HG02938 (cell line): ENCODE measurements around the gene SMAD2.
A peak's percentile ranks its signal among the peaks of the same experiment; 100 is the strongest.

Experiments used
- ATAC-seq: cut with Tn5 transposase; IDR thresholded peaks from one replicate; pipeline ENCODE4 v1.9.1; 2021; ENCODE audit warnings: mild to moderate bottlenecking, moderate library complexity; ENCODE audit not compliant: unreplicated experiment

SMAD2 gene

DNA sequence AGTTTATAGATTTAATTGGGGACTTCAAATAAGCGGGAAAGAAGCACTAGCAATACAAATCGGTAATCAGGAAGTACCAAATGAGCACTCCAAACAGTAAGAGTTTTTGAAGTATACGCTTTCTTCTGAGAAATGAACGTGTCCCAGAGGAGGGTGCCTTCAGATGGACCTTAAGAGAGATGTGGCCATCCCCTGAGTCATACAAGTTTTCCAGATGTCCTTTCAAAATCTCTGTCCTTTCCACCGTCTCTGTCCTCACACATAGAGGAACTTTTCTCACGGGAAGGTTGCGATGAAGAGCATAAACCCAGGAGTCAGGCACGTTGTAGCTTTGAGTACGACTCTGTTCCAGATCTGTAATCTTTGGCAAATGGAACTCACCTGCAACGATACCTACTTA, 1.7 kb upstream of the SMAD2 start:
- no peak for ATAC-seq

DNA sequence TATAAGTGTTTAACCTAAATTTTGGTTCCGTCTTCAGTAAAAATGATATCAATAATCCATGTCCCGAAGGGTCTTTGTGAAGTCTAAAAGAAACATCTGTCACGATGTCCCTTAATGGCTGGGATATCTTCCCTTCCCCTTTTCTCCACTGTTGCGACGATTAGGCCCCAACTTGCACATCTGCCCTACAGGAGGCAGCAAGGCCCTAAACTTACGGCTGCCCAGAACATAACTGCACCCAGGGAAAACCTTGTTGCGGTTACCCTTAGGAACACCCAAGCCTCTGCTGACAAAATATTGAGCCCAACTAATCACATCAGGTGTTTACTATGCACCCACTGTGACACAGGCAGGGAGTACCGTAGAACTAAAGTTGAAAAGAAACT, 1.3 kb upstream of the SMAD2 start:
- ATAC-seq = no peak

DNA sequence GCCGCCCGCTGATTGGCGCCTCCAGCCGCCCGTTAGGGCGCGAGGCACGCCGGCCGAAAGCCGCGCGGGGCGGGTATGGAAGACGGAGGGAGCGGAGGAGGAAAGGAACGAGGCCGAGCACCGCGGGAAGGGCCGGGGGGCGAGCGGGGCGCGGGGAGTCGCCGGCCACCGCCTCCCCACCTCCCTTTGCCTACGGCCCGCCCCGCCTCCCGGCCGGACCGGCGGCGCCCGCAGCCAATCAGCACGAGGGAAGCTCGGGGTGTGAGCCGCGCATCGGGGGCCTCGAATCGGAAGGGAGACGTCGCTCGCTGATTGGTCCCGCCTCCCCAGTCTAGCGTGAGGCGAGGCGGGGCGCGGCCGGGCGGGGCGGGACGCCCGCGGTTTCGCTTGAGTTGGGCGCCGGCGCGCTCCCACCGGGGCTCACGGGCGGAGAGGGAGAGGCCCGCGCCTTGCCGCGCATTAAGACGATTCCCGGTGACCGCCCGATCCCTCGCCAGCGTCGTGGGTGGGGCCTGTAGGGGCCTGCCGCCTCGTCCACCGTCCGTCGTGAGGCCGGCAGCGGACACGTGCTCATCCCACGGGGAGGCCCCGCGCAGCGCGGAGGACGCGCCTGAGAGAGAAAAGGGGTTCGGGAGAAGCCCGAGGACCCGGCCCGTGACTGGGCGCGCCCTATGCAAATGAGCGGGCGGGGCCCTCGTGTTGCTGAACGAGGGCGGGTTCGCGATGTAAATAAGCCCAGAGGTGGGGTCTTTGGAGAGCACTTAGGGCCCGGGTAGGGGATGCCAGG, 665 bp upstream of the SMAD2 start:
- ATAC-seq = peak; percentile 86

DNA sequence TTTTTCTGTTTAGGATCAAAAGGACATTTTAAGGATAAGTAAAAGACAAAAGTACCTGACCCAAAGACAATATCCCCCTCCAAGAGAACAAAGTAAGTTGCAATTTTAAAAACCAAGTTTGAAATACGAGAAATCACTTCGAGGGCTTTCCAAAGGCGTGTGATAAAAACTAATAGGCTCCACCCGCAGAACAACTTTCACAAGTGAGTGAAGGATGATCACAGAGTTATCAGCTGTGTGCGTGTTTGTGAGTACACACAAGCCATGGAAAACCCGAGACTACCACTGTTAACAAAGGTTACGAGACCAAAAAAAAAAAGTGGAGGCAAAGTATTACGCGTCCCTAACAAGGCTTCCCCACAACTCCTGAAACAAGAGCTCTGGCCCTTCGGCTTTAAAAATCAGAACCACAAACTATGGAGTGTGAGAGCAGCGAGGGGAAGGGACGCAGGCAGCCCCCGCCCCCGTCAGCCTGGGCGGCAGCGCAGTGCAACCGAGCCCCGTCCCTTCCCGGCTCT, 719 bp downstream of the SMAD2 start:
- peak; percentile 5 for ATAC-seq

DNA sequence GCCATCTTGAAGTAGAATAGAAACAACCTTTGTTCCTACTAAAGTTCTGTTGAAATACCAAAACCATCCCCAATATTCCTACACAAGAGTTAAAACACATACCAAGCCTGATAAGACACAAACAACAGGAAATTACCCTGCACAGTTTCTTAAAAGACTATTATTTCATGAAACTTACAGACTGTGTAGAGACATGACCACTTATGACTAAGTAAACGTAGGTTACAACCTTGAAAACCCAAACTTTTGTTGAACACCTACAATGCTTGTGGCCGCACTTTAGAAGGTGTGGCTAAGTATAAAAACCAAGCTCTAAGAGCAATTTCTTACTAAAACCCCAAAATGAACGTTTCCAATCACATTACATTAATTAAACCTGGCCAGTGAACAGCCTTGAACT, 2.0 kb downstream of the SMAD2 start:
- no peak for ATAC-seq

DNA sequence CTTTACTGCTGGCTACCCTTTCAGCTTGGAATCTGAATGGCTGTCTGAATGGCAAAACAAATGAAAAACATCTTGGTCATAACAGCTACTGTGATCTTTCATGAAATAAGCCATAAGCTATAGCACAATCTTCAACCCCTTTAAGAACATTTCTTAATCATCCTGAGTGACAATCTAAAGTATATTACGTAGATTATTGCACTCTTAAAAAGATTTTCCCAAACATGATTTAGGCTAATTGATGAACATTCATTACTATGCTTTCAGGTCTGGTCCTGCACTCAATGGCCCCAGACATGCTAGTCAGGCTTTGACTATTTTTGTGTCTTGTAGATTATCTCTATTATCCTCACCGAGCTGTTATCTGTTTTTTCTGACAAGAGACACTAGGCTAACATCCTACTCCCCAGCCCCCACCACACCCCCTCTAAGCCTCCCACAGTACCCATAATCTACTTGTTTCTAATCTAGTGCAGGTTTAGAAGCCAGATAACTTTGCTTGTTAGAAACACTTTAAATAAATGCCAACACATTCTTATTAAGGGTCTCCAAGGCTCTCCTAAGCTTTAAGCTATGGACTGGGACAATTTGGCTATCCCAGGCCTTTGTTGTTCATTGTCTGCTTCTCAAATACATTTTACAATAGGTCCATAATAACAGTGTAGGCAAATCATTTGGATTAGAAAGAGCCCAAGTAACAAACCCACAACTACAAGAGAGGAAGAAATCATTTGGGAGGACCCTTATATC, 4.2 kb downstream of the SMAD2 start:
- no peak for ATAC-seq

DNA sequence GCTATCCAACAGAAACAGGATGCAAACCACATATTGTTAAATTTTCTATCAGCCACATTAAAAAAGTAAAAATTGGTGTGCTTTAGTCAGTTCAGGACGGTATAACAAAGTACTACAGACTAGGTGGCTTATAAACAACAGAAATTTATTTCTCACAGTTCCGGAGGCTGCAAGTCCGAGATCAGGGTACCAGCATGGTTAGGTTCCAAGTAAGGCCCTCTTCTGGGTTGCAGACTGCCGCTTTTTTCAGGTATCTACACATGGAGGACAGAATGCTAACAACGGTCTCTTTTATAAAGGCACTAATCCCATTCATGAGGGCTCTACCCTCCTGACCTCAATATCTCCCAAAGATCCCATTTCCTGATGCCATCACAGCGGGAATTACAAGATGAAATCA, 10.5 kb downstream of the SMAD2 start:
- no peak for ATAC-seq

DNA sequence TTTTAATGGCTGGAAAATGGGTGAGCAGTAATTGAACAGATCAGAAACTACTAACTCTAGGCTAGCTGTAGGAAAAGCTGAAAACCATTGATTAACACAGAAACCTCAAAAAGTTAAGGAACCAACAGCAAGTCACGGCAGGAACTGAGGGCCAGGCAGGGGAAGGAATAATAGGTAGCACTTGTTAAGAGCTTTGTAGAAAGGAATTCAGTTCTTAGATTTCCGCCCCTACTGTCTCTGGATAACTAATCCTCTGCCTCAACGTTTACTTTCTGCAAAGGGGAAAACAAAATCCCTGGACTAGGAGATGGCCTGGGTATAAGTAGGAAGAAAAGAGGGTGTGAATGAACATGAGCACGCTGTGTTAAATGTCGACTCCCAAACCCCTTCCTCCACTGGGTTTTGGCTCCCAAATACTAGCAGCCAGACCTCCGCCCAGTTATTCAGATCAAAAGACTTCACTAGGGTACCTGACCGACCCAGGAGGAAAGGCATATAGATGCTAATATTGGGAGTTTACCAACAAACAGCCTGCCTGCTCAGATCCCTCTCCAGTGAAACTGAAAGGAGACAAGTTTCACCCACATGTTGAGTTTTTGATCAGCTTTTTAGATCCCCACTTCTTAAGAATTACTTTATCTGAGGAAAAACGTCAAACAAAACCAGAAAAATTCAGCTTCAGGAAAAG, 12.4 kb downstream of the SMAD2 start:
- ATAC-seq = no peak

DNA sequence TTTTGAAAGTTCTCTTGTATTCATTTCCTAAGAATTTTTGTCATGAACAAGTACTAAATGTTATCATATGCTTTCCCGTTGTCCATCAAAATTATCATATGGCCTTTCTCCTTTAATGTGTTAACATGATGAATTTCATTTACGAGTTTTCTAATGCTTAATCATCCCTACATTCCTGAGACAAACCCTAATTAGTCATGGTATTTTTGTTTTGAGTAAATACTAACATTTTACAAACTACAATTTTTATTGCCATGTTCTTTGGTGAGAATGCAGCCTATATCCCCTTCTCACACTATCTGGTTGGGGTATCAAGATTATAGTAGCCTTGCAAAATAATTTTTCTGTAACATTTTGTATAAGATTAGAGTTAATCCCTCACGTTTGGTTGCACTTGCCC, 14.5 kb downstream of the SMAD2 start:
- no peak for ATAC-seq

DNA sequence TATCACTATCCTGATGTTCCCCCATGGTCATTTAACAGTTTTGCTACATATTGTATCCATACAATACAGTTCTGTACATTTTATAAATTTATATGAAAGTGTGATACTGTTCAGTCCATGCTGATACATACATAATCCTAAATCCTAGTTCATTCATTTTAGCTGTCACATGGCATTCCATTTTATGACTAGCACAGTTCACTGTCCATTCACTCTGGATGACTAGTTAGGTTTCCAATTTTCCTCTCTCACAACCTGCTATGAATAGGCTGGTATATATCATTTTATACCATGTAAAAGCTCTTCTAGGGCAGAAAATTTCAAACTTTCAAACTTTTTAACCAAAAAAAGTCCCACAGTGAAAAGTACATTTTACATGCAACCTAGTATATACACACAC, 15.2 kb downstream of the SMAD2 start:
- no peak for ATAC-seq

DNA sequence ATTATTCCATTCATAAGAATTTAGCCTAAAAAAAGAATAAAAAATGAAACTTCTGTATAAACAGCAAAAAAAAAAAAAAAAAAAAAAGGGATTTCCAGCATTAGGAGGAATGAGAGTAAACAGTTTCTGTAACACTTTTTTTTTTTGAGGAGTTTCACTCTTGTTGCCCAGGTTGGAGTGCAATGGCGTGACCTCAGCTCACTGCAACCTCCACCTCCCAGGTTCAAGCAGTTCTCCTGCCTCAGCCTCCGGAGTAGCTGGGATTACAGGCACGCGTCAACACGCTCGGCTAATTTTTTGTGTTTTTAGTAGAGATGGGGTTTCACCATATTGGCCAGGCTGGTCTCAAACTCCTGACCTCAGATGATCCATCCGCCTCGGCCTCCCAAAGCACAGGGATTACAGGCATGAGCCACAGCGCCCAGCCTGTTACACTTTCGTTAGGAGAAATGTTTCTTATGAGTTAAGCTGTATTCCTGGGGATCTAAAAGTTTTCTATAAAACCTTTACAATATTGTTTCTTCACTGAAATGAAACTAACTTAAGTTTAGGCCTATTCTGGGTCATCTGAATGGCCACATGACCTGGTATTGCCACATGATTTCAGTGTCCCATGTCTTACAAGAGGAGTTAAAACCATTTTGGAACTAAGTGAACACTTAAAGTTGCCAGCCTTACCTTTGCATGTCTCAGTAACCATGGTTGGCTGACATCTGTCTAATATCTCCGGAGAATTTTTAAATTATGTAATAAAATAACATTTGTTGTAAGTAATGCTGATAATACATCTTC, 17.5 kb downstream of the SMAD2 start:
- ATAC-seq = no peak

DNA sequence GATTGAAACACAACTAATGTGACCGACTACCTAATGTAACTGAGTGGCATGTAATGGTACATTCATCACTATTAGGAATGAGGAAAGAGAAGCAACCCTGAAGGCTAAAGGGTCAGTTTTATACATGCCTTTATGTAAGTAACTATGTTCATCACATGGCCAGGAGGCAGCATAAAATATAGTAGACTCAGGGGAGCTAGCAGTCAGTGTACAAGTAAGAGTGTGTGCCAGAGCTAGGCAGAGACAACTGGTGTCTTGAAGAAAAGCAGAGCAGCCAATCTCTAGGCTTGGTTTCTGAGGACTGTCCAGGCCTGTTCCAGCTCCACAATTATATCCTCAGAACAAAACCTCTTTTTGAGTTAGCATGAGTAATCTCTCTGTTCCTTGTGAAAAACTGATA, 18.1 kb downstream of the SMAD2 start:
- ATAC-seq = no peak

DNA sequence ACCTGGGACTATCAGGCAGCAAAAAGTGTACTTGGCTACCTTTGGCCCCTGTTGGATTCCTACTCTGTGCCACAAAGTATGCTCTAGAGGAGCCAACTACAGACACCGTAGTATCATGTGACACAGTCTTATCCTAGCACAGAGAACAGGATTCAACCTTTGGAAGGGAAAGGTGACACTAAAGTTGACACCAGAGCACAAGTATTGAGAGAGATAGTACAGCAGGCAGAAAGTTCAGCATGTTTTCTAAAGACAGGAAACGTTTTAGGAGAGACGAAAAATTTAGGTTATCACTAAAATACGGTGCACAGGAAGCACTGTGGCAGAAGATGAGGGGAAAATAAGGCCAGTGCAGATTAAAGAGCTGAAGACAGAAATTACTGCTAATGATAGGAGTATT, 18.6 kb downstream of the SMAD2 start:
- no peak for ATAC-seq

DNA sequence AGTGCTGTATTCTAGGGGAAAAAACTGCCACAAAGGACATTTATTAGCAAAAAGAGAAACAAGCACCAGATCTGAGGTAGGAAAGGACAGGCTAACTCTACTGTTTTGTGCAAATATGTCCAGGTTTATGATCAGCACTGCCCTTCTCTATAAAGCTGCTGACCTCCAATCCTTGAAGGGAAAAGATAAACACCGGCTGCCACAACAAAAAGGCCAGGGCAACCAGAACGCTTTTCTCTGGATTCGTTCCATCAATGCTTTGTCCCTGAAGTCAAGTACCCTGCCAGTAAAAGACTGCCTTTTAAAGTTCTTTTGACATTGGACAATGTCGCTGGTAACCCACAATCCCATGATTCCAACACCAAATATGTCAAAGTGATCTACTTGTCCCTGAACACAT, 21.0 kb downstream of the SMAD2 start:
- no peak for ATAC-seq

DNA sequence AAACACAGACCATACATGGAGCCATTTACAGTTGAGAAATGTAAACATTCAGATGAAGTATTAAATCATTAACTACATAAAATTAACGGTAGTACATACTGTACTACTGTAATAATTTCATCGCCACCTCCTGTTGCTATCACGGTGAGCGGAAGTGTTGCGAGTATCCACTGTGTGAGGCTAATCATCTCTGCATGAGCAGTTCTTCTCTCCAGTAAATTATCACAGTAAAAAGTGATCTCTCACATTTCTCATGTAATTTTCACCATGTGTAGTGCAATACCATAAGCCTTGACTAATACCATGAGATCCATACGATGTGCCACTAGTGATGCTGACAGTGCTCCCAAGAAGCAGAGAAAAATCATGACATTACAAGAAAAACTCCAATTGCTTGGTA, 21.9 kb downstream of the SMAD2 start:
- no peak for ATAC-seq

DNA sequence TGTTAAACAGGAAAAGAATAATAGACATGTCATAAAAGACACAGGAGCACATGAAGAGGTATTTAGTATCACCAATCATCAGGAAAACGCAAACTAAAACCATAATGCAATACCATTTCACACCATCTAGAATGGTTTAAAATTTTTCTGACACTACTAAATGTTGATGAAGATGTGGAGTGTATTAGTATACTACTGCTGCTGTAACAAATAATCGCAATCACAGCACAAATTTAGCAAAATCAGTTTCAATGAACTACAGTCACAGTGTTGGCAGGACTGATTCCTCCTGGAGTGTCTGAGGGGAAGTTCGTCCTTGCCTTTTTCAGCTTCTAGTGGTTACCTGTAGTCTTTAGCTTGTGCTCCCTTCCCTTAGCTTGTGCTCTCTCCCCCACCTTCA, 24.1 kb downstream of the SMAD2 start:
- no peak for ATAC-seq

DNA sequence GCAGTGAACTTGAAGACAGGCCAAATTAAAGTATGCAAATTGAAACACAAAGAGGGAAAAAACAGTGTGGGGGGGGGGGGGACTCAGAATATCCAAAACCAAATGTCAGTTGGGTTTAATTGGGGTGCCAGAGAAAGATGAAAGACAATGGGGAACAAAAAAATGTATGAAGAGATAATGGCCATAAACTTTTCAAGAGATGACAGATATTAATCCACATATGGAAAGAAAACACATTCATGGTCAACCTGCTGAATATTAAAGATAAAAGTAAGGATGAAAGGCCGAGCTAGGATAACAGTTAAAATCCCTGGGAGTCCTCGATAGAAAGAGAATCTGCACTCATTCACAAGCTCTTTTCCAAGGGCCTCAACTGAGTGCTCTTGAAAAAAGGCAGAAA, 26.6 kb downstream of the SMAD2 start:
- ATAC-seq = no peak

DNA sequence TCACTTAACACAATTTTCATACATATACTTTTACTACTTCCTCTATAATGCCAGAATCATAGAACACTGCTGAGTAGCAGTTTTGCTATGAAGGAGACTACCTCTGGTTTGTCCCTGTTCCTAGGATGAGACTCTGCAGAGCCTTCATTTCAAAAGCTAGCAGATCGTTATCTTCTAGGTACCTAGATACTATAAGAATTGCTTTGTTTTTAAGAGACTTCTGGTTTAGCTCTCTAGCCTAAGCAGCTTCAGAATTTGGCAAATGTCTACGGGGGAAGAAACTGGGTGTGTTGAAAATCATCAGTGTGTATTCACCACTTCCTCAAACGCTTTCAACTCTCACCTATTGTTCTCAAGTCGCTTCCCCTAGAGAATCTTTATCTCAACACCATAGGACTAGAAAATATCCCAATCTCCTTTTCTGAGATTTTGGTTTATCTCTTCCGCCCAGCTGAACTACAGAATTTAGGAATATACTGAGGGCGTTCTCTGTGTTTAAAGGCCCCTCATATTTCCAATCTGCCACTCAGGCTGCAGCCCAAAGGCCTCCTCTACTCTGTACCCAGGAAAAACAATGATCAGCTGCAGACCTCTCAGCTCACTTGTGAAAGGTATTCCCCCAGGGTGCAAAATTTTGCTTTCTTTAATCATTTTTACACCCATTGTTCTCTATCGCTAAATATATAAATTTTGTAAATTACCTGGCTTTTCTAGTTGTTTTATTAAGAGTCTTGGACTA, 28.7 kb downstream of the SMAD2 start:
- peak; percentile 93 for ATAC-seq

DNA sequence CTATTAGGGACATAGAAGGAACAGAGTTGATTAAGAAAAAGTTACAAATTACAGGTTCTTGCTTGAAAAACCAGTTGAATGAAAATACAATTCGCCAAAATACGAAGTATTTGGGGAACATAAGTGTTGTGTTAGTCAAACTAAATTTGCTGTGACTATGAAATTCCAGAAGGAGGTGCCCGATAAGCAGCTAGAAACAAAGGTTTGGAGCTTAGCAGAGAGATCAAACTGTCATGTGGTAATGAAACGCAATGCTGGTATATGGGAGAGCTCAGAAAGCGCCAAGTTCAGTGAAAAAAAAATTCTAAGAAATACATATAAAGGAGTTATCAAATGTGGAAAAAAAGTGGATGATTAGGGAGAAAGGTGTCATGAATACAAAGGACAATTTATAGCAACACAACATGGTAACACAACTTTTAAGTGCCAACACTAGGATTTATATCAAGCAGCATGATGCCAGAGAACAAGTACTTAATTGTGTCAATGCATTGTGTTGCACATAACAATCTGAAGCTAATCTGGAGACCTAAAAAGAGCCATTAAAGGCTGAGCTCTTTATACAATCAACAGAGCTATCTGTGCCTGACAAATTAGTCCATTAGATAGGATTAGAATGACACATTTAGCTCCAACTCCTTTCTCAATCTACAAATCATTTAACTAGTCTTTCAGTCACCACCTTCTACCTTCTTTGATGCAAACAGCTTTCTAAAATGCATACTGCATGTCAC, 31.2 kb downstream of the SMAD2 start:
- no peak for ATAC-seq

DNA sequence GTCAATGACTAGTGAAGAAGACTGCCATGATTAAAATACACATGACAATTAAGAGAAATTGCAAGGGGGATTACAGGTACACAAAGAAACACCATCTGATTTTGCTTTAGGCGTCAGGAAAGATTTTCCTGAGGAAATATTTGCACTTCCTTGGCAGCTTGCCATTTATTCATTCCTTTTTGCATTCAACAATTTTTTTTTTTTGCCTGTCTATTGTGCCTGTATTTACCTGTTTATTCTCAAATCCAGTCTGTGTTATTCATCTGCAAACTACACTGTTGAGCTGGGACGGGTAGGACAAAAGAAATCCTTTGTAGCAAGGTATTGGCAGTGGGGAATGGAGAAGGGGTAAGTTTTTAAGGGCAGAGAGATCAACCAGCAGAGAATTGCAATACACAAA, 31.8 kb downstream of the SMAD2 start:
- no peak for ATAC-seq
